Activated naive CD8-positive, alpha-beta T cell treated with anti-CD3 and anti-CD28 coated beads, Interleukin-2, amount 10 ng/mL, durations not matched to agents 7 days and 5 days (primary cell): ENCODE measurements around the gene PPP1R26. TPM values are rescaled to one million over a fixed set of nuclear protein-coding genes. Genes with fewer than 3 reads are reported as not detected.
"Not testable (repeated sequence)": the region's sequence is repeated elsewhere in the genome, so short reads cannot be mapped to it uniquely, and the experiment has no call there.

Experiments used
- ATAC-seq: fragments of 150-1000 bp; cut with Tn5 transposase; one replicate; pipeline ENCODE4 v1.10.0; 2021; ENCODE audit warnings: low read depth, moderate library complexity
- POLR2A ChIA-PET: fragments of 350-600 bp; sonication (Branson Sonifier 250); formaldehyde crosslinking; loops from one replicate; lab custom pipeline; 2021; ENCODE audit warnings: antibody characterized with exemption; lab: Charles Lee
- DNase-seq: peaks from one replicate; pipeline ENCODE4 v3.0.0; 2021
- H3K27ac Mint-ChIP-seq: one replicate; pipeline ENCODE4 v1.8.0; 2022; ENCODE audit warnings: mild to moderate bottlenecking, mixed read lengths
- H3K27me3 Mint-ChIP-seq: one replicate; pipeline ENCODE4 v1.8.0; 2022; ENCODE audit warnings: mild to moderate bottlenecking, moderate library complexity, mixed read lengths
- H3K36me3 Mint-ChIP-seq: one replicate; pipeline ENCODE4 v1.8.0; 2021; ENCODE audit warnings: mild to moderate bottlenecking, mixed read lengths
- H3K4me1 Mint-ChIP-seq: one replicate; pipeline ENCODE4 v1.8.0; 2021; ENCODE audit warnings: mixed read lengths
- H3K4me3 Mint-ChIP-seq: one replicate; pipeline ENCODE4 v1.8.0; 2022; ENCODE audit warnings: mild to moderate bottlenecking, moderate library complexity, mixed read lengths
- H3K9me3 Mint-ChIP-seq: one replicate; pipeline ENCODE4 v1.8.0; 2021; ENCODE audit warnings: mixed read lengths
- total RNA-seq, 2 experiments: library from RNA; stranded (reverse); gene quantifications; one replicate each; pipeline ENCODE4 v1.2.3, GENCODE V29; 2021

PPP1R26 gene
- total RNA-seq = under 1 TPM; 0.17 to 0.28 TPM

DNA sequence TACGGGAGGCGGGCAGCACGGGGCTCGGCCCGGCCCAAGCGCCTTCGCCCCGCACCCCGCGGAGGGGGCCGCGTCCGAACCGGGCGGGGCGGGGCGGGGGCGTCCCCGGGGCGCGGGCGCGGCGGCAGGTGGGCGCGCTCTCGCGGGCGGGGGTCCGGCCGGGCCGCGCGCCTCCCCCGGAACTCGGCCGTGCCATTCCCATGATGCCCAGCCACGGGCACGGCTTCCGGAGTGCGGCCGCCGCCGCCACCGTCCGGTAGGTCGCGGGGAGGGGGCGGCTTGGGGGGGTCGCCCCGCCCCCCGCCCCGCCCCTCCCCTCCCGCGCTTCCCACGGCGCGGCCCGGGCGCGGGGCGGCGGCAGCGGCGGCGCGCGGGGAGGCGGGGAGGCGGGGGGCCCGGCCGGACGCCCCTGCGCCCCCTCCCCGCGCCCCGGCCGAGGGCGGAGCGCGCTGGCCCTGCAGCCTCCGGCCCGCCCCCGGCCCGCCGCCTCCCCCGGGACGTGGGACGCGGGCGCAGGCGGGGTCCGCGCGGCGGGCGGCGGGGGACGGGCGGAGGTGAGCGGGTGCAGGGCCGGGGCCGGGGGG is at the start of gene PPP1R26:
TSS of gene PPP1R26 (plus strand) at position 314 of the 584 bp plus-strand sequence. CDS start 4,729 bp downstream, outside the sequence.
- POLR2A ChIA-PET = no interaction called here
- DNase-seq (no peak), ATAC-seq (peak; percentile 16)
- peak within 1 kb of the TSS; percentile 72 for H3K4me3 Mint-ChIP-seq
- no peak within 1 kb of the TSS for H3K27ac Mint-ChIP-seq
- H3K36me3 Mint-ChIP-seq = no peaks in the 10 kb centered on the region
- H3K27me3 Mint-ChIP-seq = peaks cover 40% of the 10 kb centered on the region
- no peaks in the 10 kb centered on the region for H3K4me1 Mint-ChIP-seq
- no peaks in the 10 kb centered on the region for H3K9me3 Mint-ChIP-seq

DNA sequence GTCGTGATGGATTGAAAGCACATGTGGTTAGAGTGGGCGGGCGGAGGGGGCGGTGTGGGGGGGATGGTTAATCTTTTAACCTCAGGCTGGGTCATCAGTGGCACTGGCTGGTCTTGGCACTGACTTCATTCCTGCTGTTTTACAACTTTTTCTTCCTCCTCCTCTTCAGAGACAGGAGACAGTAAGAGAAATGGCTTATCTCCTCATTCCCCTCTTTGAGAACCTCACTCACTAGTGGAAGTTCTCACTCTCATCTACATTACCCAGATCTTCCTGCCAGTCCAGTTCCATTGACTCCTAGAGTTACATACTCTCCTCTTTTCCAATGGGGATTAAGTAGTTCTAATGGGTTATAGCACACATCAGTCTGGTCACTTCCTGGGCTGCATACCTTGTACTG is 42.3 kb upstream of the PPP1R26 start:
- H3K36me3 Mint-ChIP-seq = no peaks in the 10 kb centered on the region
- POLR2A ChIA-PET = no interaction called here
- peaks cover 5% of the 10 kb centered on the region for H3K27me3 Mint-ChIP-seq
- H3K4me3 Mint-ChIP-seq = no peak overlapping the region
- ATAC-seq (no peak), DNase-seq (no peak)
- no peaks in the 10 kb centered on the region for H3K4me1 Mint-ChIP-seq
- no peaks in the 10 kb centered on the region for H3K9me3 Mint-ChIP-seq
- H3K27ac Mint-ChIP-seq = no peak overlapping the region

DNA sequence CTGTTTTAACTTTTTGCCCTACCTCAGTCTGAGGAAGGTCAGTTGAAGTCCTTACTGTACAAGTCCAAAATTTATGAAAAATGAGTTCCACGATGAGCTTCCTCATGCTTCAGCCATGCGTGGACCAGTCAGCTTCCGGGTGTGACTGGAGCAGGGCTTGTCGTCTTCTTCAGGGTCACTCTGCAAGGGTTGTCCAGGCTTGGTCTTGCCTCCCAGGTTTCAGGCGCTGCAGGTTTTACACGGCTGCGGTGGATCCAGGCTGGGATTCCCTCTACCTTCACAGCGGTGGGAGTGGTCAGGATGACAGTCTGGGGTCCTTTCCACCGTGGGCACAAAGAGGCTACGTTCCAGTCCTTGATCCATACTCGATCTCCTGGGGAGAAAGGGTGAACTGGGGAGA is 41.9 kb upstream of the PPP1R26 start:
- DNase-seq, H3K36me3 Mint-ChIP-seq, H3K9me3 Mint-ChIP-seq, H3K4me1 Mint-ChIP-seq, H3K4me3 Mint-ChIP-seq, H3K27me3 Mint-ChIP-seq, ATAC-seq, H3K27ac Mint-ChIP-seq, POLR2A ChIA-PET: not testable (repeated sequence)

DNA sequence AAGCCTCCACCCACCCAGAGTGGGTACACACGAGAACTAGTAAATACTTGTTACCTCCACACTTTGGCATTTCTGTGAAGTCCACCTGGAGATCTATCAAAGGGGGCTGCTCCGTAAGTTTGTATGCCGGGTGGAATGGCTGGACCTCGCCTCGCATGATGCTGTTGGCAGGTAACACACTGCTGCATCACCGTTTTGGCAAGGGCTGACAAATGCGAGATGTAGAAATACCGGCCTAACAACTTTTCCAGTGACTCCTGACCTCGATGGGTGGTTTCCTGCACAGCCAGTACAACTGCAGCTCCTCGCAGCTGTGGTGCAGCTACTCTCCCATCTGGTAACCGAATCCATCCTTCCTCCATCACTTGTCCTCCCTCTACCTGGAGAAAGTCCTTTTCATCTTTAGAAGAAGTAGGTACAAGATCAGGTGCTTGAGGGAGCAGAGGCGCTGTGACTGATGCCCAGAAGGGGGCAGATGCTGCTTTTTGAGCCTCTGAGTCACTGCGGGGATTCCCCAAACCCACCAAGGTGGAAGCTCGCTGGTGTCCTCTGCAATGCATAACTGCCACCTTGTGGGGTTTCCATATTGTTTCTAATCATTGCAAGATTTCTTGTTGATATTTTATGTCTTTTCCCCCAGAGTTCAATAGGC is 40.9 kb upstream of the PPP1R26 start:
- DNase-seq, H3K4me3 Mint-ChIP-seq, H3K27me3 Mint-ChIP-seq, H3K36me3 Mint-ChIP-seq, H3K27ac Mint-ChIP-seq, POLR2A ChIA-PET, H3K4me1 Mint-ChIP-seq, ATAC-seq, H3K9me3 Mint-ChIP-seq: not testable (repeated sequence)

- ATAC-seq, H3K27ac Mint-ChIP-seq, H3K36me3 Mint-ChIP-seq, H3K9me3 Mint-ChIP-seq, DNase-seq, H3K4me1 Mint-ChIP-seq, POLR2A ChIA-PET, H3K4me3 Mint-ChIP-seq, H3K27me3 Mint-ChIP-seq: not testable (repeated sequence)
Measured at GRCh38 chr9:135439514-135439913, 40.1 kb upstream of the PPP1R26 start.

DNA sequence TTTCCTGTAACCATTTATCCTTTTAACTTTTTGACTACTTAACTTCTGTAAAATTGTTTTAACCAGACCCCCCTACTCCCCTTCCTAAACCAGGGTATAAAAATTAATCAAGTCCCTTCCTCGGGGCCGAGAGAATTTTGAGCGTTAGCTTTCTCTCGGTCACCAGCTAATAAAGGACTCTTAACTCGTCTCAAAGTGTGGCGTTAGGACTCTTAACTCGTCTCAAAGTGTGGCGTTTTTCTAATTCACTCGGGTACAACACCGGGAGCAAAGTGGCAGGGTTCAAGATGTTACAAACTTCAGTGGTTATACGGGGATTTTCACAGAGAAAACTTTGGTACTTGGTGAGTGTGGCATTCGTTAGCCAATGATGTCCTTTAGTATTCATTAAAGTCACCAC is 39.7 kb upstream of the PPP1R26 start:
- no peak for DNase-seq
- no peaks in the 10 kb centered on the region for H3K36me3 Mint-ChIP-seq
- POLR2A ChIA-PET = no interaction called here
- no peaks in the 10 kb centered on the region for H3K9me3 Mint-ChIP-seq
- H3K27ac Mint-ChIP-seq = no peak overlapping the region
- H3K4me3 Mint-ChIP-seq = no peak overlapping the region
- peaks cover 9% of the 10 kb centered on the region for H3K27me3 Mint-ChIP-seq
- ATAC-seq = no peak
- no peaks in the 10 kb centered on the region for H3K4me1 Mint-ChIP-seq

DNA sequence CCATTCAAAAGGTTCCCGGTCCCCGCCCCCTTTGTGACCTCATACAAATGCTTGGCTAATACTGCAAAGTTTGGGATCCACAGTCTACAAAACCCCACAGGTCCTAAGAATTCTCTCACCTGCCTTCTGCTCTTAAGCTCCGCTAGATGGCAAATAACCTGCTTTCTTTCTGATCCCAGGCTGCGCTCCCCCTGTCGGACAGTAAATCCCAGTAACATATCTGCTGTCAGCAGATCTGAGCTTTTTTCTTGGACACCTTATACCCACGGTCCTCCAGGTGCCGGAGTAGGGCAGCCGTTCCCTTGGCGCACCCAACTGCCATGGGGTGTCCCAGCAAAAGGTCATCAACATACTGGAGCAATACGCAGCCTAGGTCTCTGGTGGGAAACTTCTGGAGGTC is 39.0 kb upstream of the PPP1R26 start:
- H3K36me3 Mint-ChIP-seq = no peaks in the 10 kb centered on the region
- H3K4me1 Mint-ChIP-seq = no peaks in the 10 kb centered on the region
- DNase-seq (no peak), ATAC-seq (no peak)
- H3K27ac Mint-ChIP-seq = no peak overlapping the region
- no peaks in the 10 kb centered on the region for H3K9me3 Mint-ChIP-seq
- H3K4me3 Mint-ChIP-seq = no peak overlapping the region
- peaks cover 7% of the 10 kb centered on the region for H3K27me3 Mint-ChIP-seq
- POLR2A ChIA-PET = no interaction called here

DNA sequence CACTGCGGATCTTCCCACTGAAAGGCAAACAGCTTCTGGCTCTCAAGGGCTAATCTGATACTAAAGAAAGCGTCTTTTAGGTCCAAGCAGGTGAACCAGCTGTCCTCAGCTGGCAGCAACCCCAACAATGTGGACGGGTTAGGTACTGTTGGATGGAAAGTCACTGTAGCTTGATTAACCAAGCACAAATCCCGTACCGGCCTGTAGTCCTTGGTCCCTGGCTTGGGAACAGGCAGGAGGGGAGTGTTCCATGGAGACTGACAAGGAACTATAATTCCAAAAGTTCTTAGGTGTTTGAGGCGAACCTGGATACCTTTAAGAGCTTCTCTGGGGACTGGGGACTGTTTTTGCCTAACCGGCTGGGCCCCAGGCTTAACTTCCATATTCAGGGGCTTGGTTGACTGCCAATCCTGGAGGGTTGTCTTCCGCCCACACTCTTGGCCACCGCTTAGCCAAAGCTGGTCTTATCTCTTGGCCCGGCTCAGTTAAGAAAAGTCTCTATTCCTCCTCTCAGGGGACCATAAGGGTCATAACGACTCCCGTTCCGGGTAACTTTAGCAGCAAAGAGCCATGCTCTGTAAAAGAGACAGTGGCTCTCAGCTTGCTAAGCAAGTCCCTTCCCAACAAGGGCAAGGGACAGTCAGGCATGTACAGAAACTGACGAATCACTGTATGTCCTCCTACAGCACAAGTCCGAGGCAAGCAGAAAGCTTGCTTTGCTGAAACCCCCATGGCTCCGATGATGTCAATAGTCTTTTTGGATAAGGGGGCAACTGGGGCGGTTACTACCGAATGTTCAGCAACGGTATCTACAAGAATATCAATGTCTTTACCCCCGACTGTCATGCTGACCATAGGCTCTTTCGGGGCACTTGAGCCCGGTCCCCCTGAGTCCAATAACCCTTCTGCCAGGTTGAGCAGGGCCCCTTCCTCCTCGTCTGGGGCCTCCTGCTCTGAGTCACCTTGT is 38.2 kb upstream of the PPP1R26 start:
- H3K27ac Mint-ChIP-seq, H3K4me1 Mint-ChIP-seq, H3K4me3 Mint-ChIP-seq, ATAC-seq, POLR2A ChIA-PET, H3K36me3 Mint-ChIP-seq, H3K9me3 Mint-ChIP-seq, H3K27me3 Mint-ChIP-seq, DNase-seq: not testable (repeated sequence)

DNA sequence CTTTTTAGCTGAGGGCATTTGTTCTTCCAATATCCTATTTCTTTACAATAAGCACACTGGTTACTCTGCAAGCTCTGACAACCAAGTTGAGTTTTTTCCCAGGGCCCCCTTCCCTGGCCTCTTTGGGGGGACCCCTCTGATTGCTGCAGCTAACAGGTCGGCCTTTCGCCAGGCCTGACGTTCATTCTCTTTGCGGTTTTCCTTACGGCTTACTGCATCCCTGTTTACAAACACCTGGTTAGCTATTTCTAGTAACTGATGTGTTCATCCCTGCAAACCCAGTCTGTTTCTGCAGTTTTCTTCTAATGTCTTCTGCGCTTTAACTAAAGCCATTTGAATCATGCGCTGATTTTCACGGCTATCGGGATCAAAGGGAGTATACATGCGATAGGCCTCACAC is 37.5 kb upstream of the PPP1R26 start:
- DNase-seq (no peak), ATAC-seq (no peak)
- H3K36me3 Mint-ChIP-seq = no peaks in the 10 kb centered on the region
- no peak overlapping the region for H3K27ac Mint-ChIP-seq
- H3K4me3 Mint-ChIP-seq = no peak overlapping the region
- H3K9me3 Mint-ChIP-seq = no peaks in the 10 kb centered on the region
- H3K4me1 Mint-ChIP-seq = no peaks in the 10 kb centered on the region
- H3K27me3 Mint-ChIP-seq = peaks cover 7% of the 10 kb centered on the region
- POLR2A ChIA-PET = no interaction called here

GRCh38 chr9:135443797-135444425 is 35.7 kb upstream of the PPP1R26 start:
- no peak overlapping the region for H3K4me3 Mint-ChIP-seq
- H3K9me3 Mint-ChIP-seq = no peaks in the 10 kb centered on the region
- H3K4me1 Mint-ChIP-seq = no peaks in the 10 kb centered on the region
- H3K27ac Mint-ChIP-seq = no peak overlapping the region
- no peaks in the 10 kb centered on the region for H3K36me3 Mint-ChIP-seq
- peaks cover 7% of the 10 kb centered on the region for H3K27me3 Mint-ChIP-seq
- POLR2A ChIA-PET = no interaction called here
- no peak for DNase-seq
- no peak for ATAC-seq

DNA sequence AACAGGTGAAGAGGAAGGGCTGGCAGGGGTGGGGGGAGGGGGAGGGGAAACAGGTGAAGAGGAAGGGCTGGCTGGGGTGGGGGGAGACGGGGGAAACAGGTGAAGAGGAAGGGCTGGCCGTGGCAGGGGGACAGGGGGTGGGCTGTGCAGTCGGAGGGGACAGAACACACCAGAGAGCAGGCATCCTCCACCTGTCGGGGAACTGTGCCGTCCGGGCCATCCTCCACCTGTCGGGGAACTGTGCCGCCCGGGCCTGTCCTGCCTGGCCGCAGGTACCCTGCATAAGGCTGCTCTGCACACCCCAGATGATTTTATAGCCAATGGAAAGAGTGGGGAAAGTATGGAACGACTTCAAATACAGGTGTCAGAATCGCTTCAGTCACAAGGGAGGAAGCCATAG is 32.5 kb upstream of the PPP1R26 start:
- ATAC-seq (no peak), DNase-seq (no peak)
- POLR2A ChIA-PET = no interaction called here
- H3K4me3 Mint-ChIP-seq = no peak overlapping the region
- no peaks in the 10 kb centered on the region for H3K9me3 Mint-ChIP-seq
- peaks cover 4% of the 10 kb centered on the region for H3K27me3 Mint-ChIP-seq
- no peaks in the 10 kb centered on the region for H3K4me1 Mint-ChIP-seq
- H3K36me3 Mint-ChIP-seq = no peaks in the 10 kb centered on the region
- no peak overlapping the region for H3K27ac Mint-ChIP-seq

GRCh38 chr9:135448663-135449100 is 30.9 kb upstream of the PPP1R26 start:
- no peak overlapping the region for H3K4me3 Mint-ChIP-seq
- peaks cover 4% of the 10 kb centered on the region for H3K27me3 Mint-ChIP-seq
- H3K27ac Mint-ChIP-seq = no peak overlapping the region
- POLR2A ChIA-PET = no interaction called here
- no peaks in the 10 kb centered on the region for H3K9me3 Mint-ChIP-seq
- H3K36me3 Mint-ChIP-seq = no peaks in the 10 kb centered on the region
- ATAC-seq = no peak
- DNase-seq = no peak
- H3K4me1 Mint-ChIP-seq = no peaks in the 10 kb centered on the region

DNA sequence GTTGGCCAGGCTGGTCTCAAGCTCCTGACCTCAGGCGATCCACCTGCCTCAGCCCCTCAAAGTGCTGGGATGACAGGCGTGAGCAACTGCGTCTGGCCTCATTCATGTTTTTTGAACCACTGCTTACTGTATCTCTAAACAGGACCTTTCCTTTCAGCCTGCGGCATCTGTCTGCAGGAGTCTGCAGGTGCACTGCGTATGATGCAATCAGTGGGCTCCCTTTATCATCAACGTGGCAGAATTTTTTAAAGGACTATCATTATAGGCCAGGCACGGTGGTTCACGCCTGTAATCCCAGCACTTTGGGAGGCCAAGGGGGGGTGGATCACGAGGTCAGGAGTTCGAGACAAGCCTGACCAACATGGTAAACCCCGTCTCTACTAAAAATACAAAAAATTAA is 30.1 kb upstream of the PPP1R26 start:
- H3K4me1 Mint-ChIP-seq, H3K27me3 Mint-ChIP-seq, DNase-seq, ATAC-seq, H3K27ac Mint-ChIP-seq, H3K36me3 Mint-ChIP-seq, POLR2A ChIA-PET, H3K9me3 Mint-ChIP-seq, H3K4me3 Mint-ChIP-seq: not testable (repeated sequence)
